BLaER1 (cell line): ENCODE data around the gene ARHGEF38.

Experiments used
- H3K27ac ChIP-seq: shearing (Covaris generic); formaldehyde crosslinking; 2 replicates; pipeline ENCODE4 v1.8.1; 2022
- H3K27me3 ChIP-seq: shearing (Covaris generic); formaldehyde crosslinking; 2 replicates; pipeline ENCODE4 v1.8.1; 2022
- H3K36me3 ChIP-seq: shearing (Covaris generic); formaldehyde crosslinking; 2 replicates; pipeline ENCODE4 v1.8.1; 2022
- H3K4me1 ChIP-seq: shearing (Covaris generic); formaldehyde crosslinking; 2 replicates; pipeline ENCODE4 v1.8.1; 2022
- H3K4me2 ChIP-seq: shearing (Covaris generic); formaldehyde crosslinking; 2 replicates; pipeline ENCODE4 v1.8.1; 2022
- H3K4me3 ChIP-seq: shearing (Covaris generic); formaldehyde crosslinking; 2 replicates; pipeline ENCODE4 v1.8.1; 2022
- H3K9ac ChIP-seq: shearing (Covaris generic); formaldehyde crosslinking; 2 replicates; pipeline ENCODE4 v1.8.1; 2022
- H3K9me3 ChIP-seq: shearing (Covaris generic); formaldehyde crosslinking; 2 replicates; pipeline ENCODE4 v1.8.1; 2022
- H4K20me1 ChIP-seq: shearing (Covaris generic); formaldehyde crosslinking; 2 replicates; pipeline ENCODE4 v1.8.1; 2022
- Cebpa-rat ChIP-seq: shearing (Covaris generic); IDR thresholded peaks from 2 replicates; pipeline ENCODE4 v1.8.1; 2022

Gene ARHGEF38

DNA sequence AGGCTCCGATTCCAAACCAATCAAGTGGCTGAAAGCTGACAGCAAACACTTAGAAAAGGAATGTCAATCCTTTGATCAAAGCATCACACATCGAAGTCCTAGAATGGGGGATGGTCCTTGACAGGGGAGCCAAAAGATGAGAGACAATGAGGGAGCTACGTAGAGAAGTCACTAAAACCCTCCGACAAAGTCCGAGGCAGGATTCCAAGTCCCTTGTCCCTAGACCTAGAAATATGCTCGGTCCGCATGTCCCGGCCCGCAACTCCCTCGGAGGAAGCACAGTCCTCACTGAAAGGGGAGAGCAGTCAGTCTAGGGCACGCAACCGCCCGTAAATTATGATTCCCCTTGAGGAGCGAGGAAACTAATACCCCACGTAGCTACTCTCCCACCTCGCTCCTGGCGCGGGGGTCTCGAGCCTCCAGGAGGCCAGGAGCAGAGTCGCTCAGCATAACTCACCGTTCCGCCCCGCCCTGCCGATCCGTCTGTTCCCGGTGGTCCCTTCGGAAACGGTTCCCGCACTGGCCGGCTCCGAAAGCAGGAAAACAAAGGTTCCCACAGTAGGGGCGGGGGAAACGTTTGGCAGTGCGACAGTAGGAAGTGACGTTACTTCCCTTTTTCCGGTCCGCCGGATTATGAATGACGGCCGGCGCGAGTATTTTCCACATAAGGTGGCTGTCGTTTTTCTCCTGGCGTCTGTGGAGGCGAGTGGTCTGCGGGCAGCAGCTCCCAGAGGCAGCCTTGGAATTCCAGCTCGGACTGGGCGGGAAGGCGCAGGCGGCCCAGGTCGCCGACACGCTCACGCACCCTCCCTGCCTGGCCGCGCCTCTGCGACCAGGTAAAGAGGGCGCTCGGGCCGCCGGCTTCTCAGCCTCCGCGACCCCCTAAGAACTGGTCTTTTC lies 156.0 kb downstream of the ARHGEF38 start, which contains the start of the genes GSTCD and INTS12:
Gene GSTCD, plus strand, starts transcription at position 604 of the 900 bp plus-strand sequence. CDS start 8,830 bp downstream, outside the sequence.
Gene INTS12, minus strand, starts transcription at position 509 of the 900 bp plus-strand sequence. CDS start 8,684 bp downstream, outside the sequence.
- H3K9me3 ChIP-seq: no peaks in the 10 kb centered on the region
- peak within 1 kb of the TSS; percentile 90 for H3K9ac ChIP-seq
- no peaks in the 10 kb centered on the region for H3K27me3 ChIP-seq
- peaks cover 26% of the 10 kb centered on the region for H3K4me1 ChIP-seq
- H4K20me1 ChIP-seq: 0 out of 2 replicates have a peak, but pooled peaks cover 15% of the 10 kb centered on the region
- H3K27ac ChIP-seq: peak within 1 kb of the TSS; percentile 86
- H3K4me2 ChIP-seq: peak within 1 kb of the TSS; percentile 89
- H3K36me3 ChIP-seq: peaks cover 18% of the 10 kb centered on the region
- H3K4me3 ChIP-seq: peak within 1 kb of the TSS; percentile 95
- TF ChIP-seq Cebpa-rat: no peak

DNA sequence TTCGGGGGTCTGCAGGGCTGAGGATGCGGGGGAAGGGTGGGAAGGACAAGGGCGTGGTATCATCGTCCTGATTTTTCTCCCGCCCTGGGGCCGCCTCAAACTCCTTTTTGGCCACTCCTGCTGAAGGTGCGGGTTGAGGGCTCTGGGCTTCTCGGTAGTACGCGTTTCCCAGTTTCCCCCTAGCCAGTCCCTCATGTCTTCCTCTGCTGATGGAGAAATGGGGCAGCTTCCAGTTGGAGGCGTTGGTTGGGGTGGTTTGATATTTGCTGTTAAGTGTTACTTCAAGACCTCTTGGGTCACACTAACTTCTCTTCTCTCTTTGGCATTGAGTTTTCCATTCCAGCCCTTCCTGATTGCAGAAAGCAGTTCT lies 156.6 kb downstream of the ARHGEF38 start:
- peak overlapping the region; percentile 86 for H3K27ac ChIP-seq
- peak overlapping the region; percentile 95 for H3K4me3 ChIP-seq
- TF ChIP-seq Cebpa-rat: no peak
- peaks cover 30% of the 10 kb centered on the region for H3K4me1 ChIP-seq
- H3K36me3 ChIP-seq: peaks cover 11% of the 10 kb centered on the region; the same call in 1 of the 2 replicates
- H3K9me3 ChIP-seq: no peaks in the 10 kb centered on the region
- H3K9ac ChIP-seq: peak overlapping the region; percentile 90
- peak overlapping the region; percentile 88 for H3K4me2 ChIP-seq
- no peaks in the 10 kb centered on the region for H3K27me3 ChIP-seq
- H4K20me1 ChIP-seq: 0 out of 2 replicates have a peak, but pooled peaks cover 10% of the 10 kb centered on the region

DNA sequence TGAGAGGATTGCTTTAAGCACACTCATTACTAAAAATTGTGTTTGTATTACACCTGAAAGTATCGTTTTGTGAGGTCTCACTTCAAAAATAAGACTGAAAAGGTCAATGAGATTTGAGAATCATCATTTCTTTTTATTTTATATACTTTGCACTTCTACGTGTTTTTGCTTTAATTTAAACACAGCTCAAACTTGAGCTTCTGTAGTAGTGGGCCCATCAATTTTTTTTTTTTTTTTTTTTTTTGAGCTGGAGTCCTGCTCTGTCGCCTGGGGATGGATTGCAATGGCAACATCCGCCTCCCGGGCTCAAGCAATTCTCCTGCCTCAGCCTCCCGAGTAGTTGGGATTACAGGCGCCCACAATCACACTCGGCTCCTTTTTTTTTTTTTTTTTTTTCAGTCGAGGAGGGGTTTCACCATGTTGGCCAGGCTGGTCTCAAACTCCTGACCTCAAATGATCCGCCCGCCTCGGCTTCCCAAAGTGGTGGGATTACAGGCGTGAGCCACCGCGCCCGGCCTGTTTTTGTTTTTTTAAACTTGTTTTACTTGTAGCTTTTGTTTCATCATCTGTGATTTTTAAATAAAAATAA lies 157.7 kb downstream of the ARHGEF38 start:
- H4K20me1 ChIP-seq: 0 out of 2 replicates have a peak, but pooled peaks cover under 1% of the 10 kb centered on the region
- H3K4me3 ChIP-seq: peak overlapping the region; percentile 95; the same call in 1 of the 2 replicates
- H3K27ac ChIP-seq: no peak overlapping the region
- no peak overlapping the region for H3K9ac ChIP-seq
- TF ChIP-seq Cebpa-rat: no peak
- H3K9me3 ChIP-seq: no peaks in the 10 kb centered on the region
- H3K27me3 ChIP-seq: no peaks in the 10 kb centered on the region
- H3K36me3 ChIP-seq: peaks cover 6% of the 10 kb centered on the region; the same call in 1 of the 2 replicates
- peaks cover 36% of the 10 kb centered on the region for H3K4me1 ChIP-seq
- H3K4me2 ChIP-seq: peak overlapping the region; percentile 88

DNA sequence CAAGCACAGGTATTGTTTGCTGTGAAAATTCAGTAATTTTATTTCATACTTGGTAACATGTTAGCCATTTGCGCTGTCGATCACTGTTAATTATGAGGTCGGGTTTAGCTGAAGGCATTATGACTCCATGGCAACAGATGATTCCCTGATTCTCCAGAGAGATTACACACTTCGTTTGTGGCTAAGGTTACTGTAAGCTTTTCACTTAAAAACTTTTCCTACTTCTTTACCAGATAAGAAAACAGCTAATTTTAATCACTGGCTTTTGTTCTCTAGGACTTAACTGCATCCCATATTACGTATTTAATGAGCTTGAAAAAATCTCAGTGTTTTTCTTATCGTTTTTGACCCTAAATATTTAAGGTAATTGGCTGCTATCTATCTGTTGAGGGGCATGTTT lies 158.3 kb downstream of the ARHGEF38 start:
- Histone ChIP-seq H3K4me2 (no peak overlapping the region), H3K9me3 (no peaks in the 10 kb centered on the region), H3K4me3 (no peak overlapping the region), H3K27me3 (no peaks in the 10 kb centered on the region), H3K4me1 (peaks cover 36% of the 10 kb centered on the region), H4K20me1 (no peaks in the 10 kb centered on the region), H3K36me3 (peaks cover 2% of the 10 kb centered on the region; the same call in 1 of the 2 replicates), H3K9ac (no peak overlapping the region), H3K27ac (no peak overlapping the region)
- no peak for TF ChIP-seq Cebpa-rat

DNA sequence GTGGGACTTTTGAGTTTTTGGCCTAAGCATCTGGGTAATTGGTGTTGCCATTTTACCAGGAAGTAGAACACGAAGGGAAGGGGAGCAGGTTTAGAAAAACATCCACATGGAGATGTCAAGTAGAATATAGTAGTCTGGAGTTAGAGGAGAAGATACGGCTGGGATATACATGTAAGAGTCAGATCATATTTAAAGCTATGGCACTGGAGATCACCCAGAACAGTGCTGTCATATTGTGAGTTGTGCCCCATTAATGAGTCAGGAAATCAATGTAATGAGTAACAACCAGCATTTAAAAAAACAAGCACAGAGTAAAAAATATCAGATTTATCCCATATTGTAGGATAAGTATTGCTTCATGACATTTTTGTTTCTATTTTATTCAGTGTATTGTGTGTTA lies 160.3 kb downstream of the ARHGEF38 start:
- Histone ChIP-seq H3K9ac (no peak overlapping the region), H3K4me1 (peaks cover 27% of the 10 kb centered on the region), H3K36me3 (0 out of 2 replicates have a peak, but pooled peaks cover 2% of the 10 kb centered on the region), H4K20me1 (peaks cover 6% of the 10 kb centered on the region; the same call in 1 of the 2 replicates), H3K9me3 (no peaks in the 10 kb centered on the region), H3K4me2 (no peak overlapping the region), H3K27me3 (no peaks in the 10 kb centered on the region), H3K27ac (no peak overlapping the region), H3K4me3 (no peak overlapping the region)
- TF ChIP-seq Cebpa-rat: no peak

DNA sequence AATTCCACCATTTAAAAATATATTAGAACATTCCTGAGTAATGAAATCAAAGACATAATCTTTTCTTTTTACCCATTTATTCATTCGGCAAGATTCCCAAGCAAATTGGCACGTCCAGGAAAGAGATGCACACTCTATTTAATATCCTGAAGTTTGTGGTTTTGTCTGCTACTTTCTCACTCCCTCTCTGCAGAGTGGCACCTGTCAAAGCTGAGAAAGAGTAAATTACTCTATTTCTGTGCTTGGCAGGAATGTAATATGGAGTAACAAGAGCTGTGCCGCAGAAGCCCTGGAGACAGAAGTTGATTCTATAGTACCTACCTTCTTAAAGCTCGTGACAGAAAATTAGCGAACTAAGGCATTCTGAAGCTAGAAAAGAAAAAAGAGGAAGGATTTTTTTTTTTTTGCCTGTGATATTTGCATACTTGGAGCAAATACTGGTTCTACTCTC lies 161.7 kb downstream of the ARHGEF38 start:
- peaks cover 26% of the 10 kb centered on the region for H3K4me1 ChIP-seq

DNA sequence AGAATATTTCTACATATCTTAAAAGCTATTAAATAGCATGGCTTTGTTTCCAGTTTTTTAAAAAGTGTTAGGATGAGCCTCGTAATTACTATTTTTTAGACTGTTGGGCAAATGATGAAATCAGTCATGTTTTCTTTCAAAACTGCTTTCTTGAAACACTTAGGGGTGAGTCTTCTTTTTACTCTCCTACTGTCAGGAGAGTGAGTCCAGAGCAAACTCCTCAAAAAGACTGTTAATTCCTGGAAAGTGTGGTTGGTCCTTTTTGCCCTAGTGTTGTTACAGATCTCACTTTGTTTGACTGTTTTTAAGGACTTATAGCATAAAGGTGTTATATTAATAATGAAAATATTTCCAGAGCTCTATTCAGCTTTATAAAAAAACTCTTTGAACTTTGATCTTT lies 162.5 kb downstream of the ARHGEF38 start:
- Histone ChIP-seq H4K20me1 (peaks cover 6% of the 10 kb centered on the region; the same call in 1 of the 2 replicates), H3K4me1 (peaks cover 18% of the 10 kb centered on the region), H3K9ac (no peak overlapping the region), H3K4me2 (peak overlapping the region; percentile 6; the same call in 1 of the 2 replicates), H3K36me3 (peaks cover 19% of the 10 kb centered on the region; the same call in 1 of the 2 replicates), H3K9me3 (no peaks in the 10 kb centered on the region), H3K27ac (no peak overlapping the region), H3K4me3 (no peak overlapping the region), H3K27me3 (no peaks in the 10 kb centered on the region)
- TF ChIP-seq Cebpa-rat: no peak

More for the DNA sequence above, 161.7 kb downstream of the ARHGEF38 start:
- no peaks in the 10 kb centered on the region for H3K27me3 ChIP-seq
- no peak overlapping the region for H3K9ac ChIP-seq
- peaks cover 11% of the 10 kb centered on the region; the same call in 1 of the 2 replicates for H3K36me3 ChIP-seq
- peak overlapping the region; percentile 55 for H3K4me2 ChIP-seq
- H3K27ac ChIP-seq: no peak overlapping the region
- H4K20me1 ChIP-seq: peaks cover 6% of the 10 kb centered on the region; the same call in 1 of the 2 replicates
- H3K9me3 ChIP-seq: no peaks in the 10 kb centered on the region
- no peak for TF ChIP-seq Cebpa-rat
- H3K4me3 ChIP-seq: no peak overlapping the region

DNA sequence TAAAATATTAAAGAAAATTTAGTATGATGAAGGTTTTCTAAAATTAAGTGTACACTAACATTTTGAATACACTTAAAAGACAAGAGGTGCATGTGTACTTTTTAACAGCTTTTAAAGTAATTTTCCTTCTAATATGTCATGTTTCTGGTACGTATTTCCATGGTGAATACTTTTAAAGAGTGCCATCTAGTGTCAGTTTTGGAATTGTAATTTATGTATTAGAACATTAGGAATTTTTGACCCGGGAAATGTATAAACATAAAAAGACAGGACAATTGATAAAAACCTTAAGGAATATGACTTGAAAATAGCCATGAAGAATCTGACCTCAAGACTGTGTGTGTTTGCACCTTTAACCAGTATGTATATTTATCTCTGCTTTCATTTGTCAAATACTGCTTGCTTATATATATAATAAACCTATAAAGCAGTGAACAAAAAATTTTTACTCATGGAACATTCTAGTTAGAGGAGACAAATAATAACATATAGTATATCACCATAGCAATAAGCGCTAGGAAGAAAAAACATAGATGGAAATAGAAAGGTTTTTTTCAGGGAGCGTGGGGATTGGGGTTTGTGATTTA lies 163.4 kb downstream of the ARHGEF38 start:
- TF ChIP-seq Cebpa-rat: no peak
- peaks cover 10% of the 10 kb centered on the region for H3K4me1 ChIP-seq
- H3K36me3 ChIP-seq: peaks cover 23% of the 10 kb centered on the region; the same call in 1 of the 2 replicates
- H3K4me2 ChIP-seq: no peak overlapping the region
- H3K9ac ChIP-seq: no peak overlapping the region
- H3K9me3 ChIP-seq: no peaks in the 10 kb centered on the region
- H4K20me1 ChIP-seq: peaks cover 6% of the 10 kb centered on the region; the same call in 1 of the 2 replicates
- H3K27me3 ChIP-seq: no peaks in the 10 kb centered on the region
- no peak overlapping the region for H3K4me3 ChIP-seq
- no peak overlapping the region for H3K27ac ChIP-seq

DNA sequence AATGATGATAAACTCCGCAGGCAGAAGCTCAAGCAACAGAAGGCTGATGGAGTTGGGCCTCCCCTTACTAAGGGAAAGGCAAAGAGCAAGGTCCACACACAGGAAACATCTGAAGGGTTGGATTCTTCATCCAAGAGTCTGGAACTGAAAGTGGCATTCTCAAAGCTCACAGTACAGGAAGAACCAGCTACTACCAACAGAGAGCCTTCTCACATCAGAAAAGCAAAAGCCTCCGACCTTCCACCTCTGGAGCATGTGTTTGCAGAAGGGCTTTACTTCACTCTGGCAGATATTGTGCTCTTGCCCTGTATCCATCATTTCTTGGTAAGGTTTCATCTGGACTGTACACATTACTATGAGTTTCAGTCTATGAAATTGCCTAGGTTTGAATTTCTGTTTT lies 166.8 kb downstream of the ARHGEF38 start:
- H3K27me3 ChIP-seq: no peaks in the 10 kb centered on the region
- no peak overlapping the region for H3K4me2 ChIP-seq
- no peak overlapping the region for H3K4me3 ChIP-seq

More for the DNA sequence above, 166.8 kb downstream of the ARHGEF38 start:
- Histone ChIP-seq H3K9me3 (no peaks in the 10 kb centered on the region), H3K27ac (no peak overlapping the region), H3K36me3 (peaks cover 23% of the 10 kb centered on the region; the same call in 1 of the 2 replicates), H3K9ac (no peak overlapping the region), H4K20me1 (peaks cover 6% of the 10 kb centered on the region; the same call in 1 of the 2 replicates), H3K4me1 (peaks cover 5% of the 10 kb centered on the region)
- no peak for TF ChIP-seq Cebpa-rat
